DOHH2 (cell line): ENCODE results near the gene MALAT1.
"Not testable (repeated sequence)": the region's sequence is repeated elsewhere in the genome, so short reads cannot be mapped to it uniquely, and the experiment has no call there.

Experiments used
- H3F3A ChIP-seq: fragments of 200-600 bp; sonication (generic), shearing (Covaris generic); 2 replicates; pipeline ENCODE4 v1.6.0; 2016; ENCODE audit warnings: antibody characterized with exemption, mild to moderate bottlenecking; ENCODE audit not compliant: control insufficient read depth, insufficient read depth
- H3K27ac ChIP-seq: fragments of 200-600 bp; sonication (generic); 2 replicates; pipeline ENCODE4 v1.5.1; 2014; ENCODE audit warnings: low read depth, mild to moderate bottlenecking, low read length, moderate library complexity
- H3K27me3 ChIP-seq: fragments of 200-600 bp; sonication (generic); 2 replicates; pipeline ENCODE4 v1.6.1; 2014; ENCODE audit warnings: mild to moderate bottlenecking, low read length, mixed read lengths; ENCODE audit not compliant: control insufficient read depth
- H3K36me3 ChIP-seq: fragments of 200-600 bp; sonication (generic); 2 replicates; pipeline ENCODE4 v1.6.1; 2014; ENCODE audit warnings: mild to moderate bottlenecking, low read length, moderate library complexity, mixed read lengths; ENCODE audit not compliant: control insufficient read depth
- H3K4me1 ChIP-seq: fragments of 200-600 bp; sonication (generic); 2 replicates; pipeline ENCODE4 v1.6.1; 2014; ENCODE audit warnings: mild to moderate bottlenecking, low read length, mixed read lengths; ENCODE audit not compliant: control insufficient read depth
- H3K4me2 ChIP-seq: fragments of 200-600 bp; sonication (generic); 2 replicates; pipeline ENCODE4 v1.6.0; 2014; ENCODE audit warnings: mild to moderate bottlenecking, low read length, moderate library complexity
- H3K4me3 ChIP-seq: fragments of 200-600 bp; sonication (generic); 2 replicates; pipeline ENCODE4 v1.5.1; 2014; ENCODE audit warnings: mild to moderate bottlenecking, low read length, mixed read lengths
- H3K79me2 ChIP-seq: fragments of 200-600 bp; sonication (generic); 2 replicates; pipeline ENCODE4 v1.6.1; 2014; ENCODE audit warnings: mild to moderate bottlenecking, low read length, mixed read lengths; ENCODE audit not compliant: control insufficient read depth
- H3K9me2 ChIP-seq: fragments of 200-600 bp; sonication (generic); replicated peaks from 2 replicates; pipeline ENCODE4 v1.6.1; 2014; ENCODE audit warnings: mild to moderate bottlenecking, low read length, mixed read lengths; ENCODE audit not compliant: control insufficient read depth
- H3K9me3 ChIP-seq: fragments of 200-600 bp; sonication (generic); 2 replicates; pipeline ENCODE4 v1.6.1; 2014; ENCODE audit warnings: antibody characterized with exemption, low read length, mixed read lengths; ENCODE audit not compliant: control insufficient read depth, insufficient read depth
- H4K20me1 ChIP-seq: fragments of 200-600 bp; sonication (generic); 2 replicates; pipeline ENCODE4 v1.6.0; 2014; ENCODE audit warnings: low read depth, mild to moderate bottlenecking, antibody characterized with exemption, low read length, moderate library complexity; ENCODE audit not compliant: control insufficient read depth, insufficient read depth
- EZH2phosphoT487 ChIP-seq: fragments of 200-600 bp; sonication (generic); IDR thresholded peaks from 2 replicates; pipeline ENCODE4 v1.6.1; 2017; ENCODE audit warnings: borderline replicate concordance, mild to moderate bottlenecking, antibody characterized with exemption, low read length, moderate library complexity, mixed read lengths
- TF ChIP-seq, protein P1 (sequence below): fragments of 200-600 bp; sonication (generic); IDR thresholded peaks from one replicate; pipeline ENCODE4 v1.5.1; 2014; ENCODE audit warnings: antibody characterized with exemption, mild to moderate bottlenecking, low read depth, low read length; ENCODE audit not compliant: poor library complexity, severe bottlenecking

MALAT1 gene

DNA sequence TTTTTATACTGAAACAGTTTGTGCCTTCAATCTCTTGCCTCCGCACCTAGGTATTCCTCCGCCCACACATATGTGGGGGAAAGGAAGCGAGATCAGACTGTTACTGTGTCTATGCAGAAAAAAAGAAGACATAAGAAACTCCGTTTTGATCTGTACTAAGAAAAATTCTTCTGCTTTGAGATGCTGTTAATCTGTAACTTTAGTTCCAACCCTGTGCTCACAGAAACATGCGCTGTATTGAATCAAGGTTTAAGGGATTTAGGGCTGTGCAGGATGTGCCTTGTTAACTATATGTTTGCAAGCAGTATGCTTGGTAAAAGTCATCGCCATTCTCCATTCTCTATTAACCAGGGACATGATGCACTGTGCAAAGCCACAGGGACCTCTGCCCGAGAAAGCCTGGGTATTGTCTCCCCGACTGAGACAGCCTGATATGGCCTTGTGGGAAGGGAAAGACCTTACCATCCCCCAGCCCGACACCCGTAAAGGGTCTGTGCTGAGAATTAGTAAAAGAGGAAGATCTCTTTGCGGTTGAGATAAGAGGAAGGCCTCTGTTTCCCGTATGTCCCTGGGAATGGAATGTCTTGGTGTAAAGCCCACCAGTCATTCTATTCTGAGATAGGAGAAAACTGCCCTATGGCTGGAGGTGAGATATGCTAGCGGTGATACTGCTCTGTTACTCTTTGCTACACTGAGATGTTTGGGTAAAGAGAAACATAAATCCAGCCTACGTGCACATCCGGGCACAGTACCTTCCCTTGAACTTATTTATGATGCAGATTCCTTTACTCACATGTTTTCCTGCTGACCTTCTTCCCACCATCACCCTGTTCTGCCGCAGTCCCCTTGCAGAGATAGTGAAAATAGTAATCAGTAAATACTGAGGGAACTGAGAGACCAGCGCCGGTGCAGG is 24.1 kb downstream of the MALAT1 start:
- not testable (repeated sequence) for H4K20me1 ChIP-seq, H3K27me3 ChIP-seq, H3K27ac ChIP-seq, H3K9me3 ChIP-seq, H3F3A ChIP-seq, H3K9me2 ChIP-seq
- peaks cover 21% of the 10 kb centered on the region for H3K79me2 ChIP-seq
- H3K36me3 ChIP-seq, result peaks cover 25% of the 10 kb centered on the region
- peak overlapping the region; percentile 65 for H3K4me2 ChIP-seq
- peaks cover 31% of the 10 kb centered on the region for H3K4me1 ChIP-seq
- peak overlapping the region; percentile 49 for H3K4me3 ChIP-seq

- Histone ChIP-seq H3K36me3 (peaks cover 25% of the 10 kb centered on the region), H3K4me1 (peaks cover 31% of the 10 kb centered on the region), H3K79me2 (peaks cover 21% of the 10 kb centered on the region), H3K4me2 (peak overlapping the region; percentile 65)
- H3K9me3 ChIP-seq, H3K4me3 ChIP-seq, H3K27me3 ChIP-seq, H3F3A ChIP-seq, H3K9me2 ChIP-seq, H3K27ac ChIP-seq, H4K20me1 ChIP-seq: not testable (repeated sequence)
Measured at GRCh38 chr11:65523631-65523968, 24.8 kb downstream of the MALAT1 start.

DNA sequence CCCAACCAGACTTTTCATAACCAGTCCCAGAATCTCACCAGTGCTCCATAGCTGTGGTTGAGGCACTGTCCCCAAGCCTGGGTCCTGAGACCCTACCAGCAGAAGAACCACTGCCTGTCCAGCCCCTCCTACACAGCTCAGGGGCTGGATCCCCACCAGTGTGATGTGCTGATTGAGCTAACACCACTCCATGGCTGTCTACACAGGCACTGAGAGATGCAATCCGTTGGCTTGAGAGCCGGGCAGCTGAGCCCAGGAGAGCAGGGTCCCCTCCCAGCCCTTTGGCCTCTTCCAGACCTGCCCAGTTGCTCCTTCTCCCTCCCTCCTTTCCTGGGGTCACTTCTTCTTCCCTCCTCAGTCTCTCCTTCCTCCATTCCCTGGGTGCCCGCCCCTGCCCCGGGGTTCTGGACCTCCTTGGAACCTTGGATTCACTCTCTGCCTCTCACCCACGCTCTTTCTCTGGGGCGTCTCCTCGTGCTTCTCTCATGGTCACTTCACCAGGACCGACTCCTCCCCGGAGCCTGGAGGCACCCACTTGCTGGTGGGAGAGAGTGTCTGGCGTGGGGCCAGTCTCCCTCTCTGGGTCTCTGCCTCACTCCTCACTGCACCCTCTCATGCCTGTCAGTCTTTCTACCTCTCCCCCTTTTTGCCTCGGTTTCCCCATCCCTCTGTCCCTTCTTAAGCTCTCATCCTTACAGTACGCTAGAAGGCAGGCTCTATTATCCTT is 25.3 kb downstream of the MALAT1 start:
- Histone ChIP-seq H3K36me3 (peaks cover 29% of the 10 kb centered on the region), H3K4me3 (peak overlapping the region; percentile 59), H3K27ac (no peak overlapping the region), H3K4me1 (peaks cover 31% of the 10 kb centered on the region), H3F3A (0 out of 2 replicates have a peak, but pooled peaks cover 3% of the 10 kb centered on the region), H3K79me2 (peaks cover 21% of the 10 kb centered on the region), H3K4me2 (peak overlapping the region; percentile 69), H3K9me2 (no peaks in the 10 kb centered on the region), H4K20me1 (peaks cover 9% of the 10 kb centered on the region; the same call in 1 of the 2 replicates), H3K27me3 (no peaks in the 10 kb centered on the region), H3K9me3 (no peaks in the 10 kb centered on the region)
- TF ChIP-seq, protein P1, sequence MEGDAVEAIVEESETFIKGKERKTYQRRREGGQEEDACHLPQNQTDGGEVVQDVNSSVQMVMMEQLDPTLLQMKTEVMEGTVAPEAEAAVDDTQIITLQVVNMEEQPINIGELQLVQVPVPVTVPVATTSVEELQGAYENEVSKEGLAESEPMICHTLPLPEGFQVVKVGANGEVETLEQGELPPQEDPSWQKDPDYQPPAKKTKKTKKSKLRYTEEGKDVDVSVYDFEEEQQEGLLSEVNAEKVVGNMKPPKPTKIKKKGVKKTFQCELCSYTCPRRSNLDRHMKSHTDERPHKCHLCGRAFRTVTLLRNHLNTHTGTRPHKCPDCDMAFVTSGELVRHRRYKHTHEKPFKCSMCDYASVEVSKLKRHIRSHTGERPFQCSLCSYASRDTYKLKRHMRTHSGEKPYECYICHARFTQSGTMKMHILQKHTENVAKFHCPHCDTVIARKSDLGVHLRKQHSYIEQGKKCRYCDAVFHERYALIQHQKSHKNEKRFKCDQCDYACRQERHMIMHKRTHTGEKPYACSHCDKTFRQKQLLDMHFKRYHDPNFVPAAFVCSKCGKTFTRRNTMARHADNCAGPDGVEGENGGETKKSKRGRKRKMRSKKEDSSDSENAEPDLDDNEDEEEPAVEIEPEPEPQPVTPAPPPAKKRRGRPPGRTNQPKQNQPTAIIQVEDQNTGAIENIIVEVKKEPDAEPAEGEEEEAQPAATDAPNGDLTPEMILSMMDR, result no peak
- TF ChIP-seq EZH2phosphoT487, result no peak

DNA sequence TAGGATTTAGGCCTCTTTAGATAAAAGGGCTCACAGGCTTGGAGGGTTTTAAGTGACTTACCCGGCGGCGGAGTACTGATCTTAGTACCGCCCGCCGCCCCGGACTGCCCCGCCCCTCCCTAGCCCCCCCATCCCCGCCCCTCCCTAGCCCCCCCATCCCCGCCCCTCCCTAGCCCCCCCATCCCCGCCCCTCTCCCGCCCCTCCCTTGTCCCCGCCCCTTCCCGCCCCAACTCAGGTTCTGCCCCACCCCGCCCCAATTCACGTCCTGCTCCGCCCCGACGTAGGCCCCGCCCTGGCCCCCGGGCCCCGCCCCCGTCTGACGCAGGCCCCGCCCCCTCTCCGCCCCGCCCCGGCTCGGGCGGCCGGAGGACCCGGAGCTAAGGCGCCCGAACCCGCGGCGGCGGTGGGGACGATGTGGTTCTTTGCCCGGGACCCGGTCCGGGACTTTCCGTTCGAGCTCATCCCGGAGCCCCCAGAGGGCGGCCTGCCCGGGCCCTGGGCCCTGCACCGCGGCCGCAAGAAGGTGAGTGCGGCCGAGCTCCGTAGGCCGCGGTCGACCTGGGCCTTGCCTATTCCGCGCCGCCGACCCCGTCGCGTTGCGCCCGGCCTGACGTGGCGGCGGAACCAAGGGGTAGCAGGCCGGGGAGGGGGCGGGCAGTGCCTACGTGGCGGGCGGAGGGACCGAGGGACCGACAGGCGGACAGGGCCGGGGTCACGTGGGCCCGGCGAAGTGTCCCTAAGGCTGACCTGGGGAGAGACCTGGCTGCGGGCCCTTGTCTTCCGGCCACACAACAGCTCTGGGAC is 26.1 kb downstream of the MALAT1 start, which contains the start of gene SCYL1:
Gene SCYL1, plus strand, starts transcription at position 343 of the 805 bp plus-strand sequence. Its CDS starts 71 bp downstream, at position 414.
- H3K4me3 ChIP-seq, result peak within 1 kb of the TSS; percentile 94
- H4K20me1 ChIP-seq, result peaks cover 9% of the 10 kb centered on the region; the same call in 1 of the 2 replicates
- H3K36me3 ChIP-seq, result peaks cover 29% of the 10 kb centered on the region
- peaks cover 21% of the 10 kb centered on the region for H3K79me2 ChIP-seq
- peaks cover 31% of the 10 kb centered on the region for H3K4me1 ChIP-seq
- TF ChIP-seq, protein P1, result no peak
- TF ChIP-seq EZH2phosphoT487, result no peak
- 0 out of 2 replicates have a peak, but pooled peaks cover 3% of the 10 kb centered on the region for H3F3A ChIP-seq
- H3K9me3 ChIP-seq, result no peaks in the 10 kb centered on the region
- 0 out of 2 replicates have a peak within 1 kb of the TSS, but pooled peaks have one; percentile 14 for H3K27ac ChIP-seq
- H3K4me2 ChIP-seq, result peak within 1 kb of the TSS; percentile 94
- no peaks in the 10 kb centered on the region for H3K9me2 ChIP-seq
- H3K27me3 ChIP-seq, result no peaks in the 10 kb centered on the region
